Dedifferentiated amniotic fluid mesenchymal stem cell (primary cell): ENCODE measurements around the gene WTAP.
A peak's percentile ranks its signal among the peaks of the same experiment; 100 is the strongest.
"Not testable (repeated sequence)": the region's sequence is repeated elsewhere in the genome, so short reads cannot be mapped to it uniquely, and the experiment has no call there.

Source experiments
- DNase-seq: peaks from one replicate; pipeline ENCODE4 v3.0.0-alpha.2; 2016; ENCODE audit errors: extremely low spot score

Gene WTAP

DNA sequence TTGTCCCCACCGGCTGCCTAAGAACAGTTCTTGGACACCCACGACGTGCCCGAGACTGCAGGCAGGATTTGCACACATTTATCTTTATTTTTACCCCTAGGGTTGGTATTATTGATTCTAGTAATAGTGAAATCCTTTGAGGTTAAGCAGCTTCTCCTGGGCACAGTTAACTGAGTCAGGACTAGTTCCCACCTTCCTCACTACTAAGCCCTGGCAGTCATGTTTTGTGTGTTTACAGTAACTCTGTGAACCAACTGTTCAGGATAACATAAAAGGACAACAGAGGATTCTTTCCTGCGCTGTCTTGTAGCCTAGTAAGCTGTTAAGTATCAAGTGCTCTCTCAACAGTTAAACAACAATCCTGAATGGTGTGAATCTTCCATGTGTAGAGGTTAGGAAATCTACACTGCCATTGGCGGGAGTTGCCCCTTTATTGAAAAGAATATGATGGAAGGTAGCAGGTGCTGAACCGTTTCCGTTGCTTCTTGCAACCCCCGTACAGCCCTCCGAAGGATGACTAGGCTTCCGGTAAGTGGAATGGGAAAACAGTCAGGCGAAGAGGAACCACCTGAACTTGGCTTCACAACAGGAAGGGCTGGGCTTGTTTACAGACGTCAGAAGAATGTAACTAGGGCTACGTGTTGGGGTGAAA lies 33.3 kb upstream of the WTAP start:
- peak; percentile 5 for DNase-seq

- DNase-seq = peak; percentile 12
Observed at GRCh38 chr6:159695984-159696383, 31.3 kb upstream of the WTAP start.

DNA sequence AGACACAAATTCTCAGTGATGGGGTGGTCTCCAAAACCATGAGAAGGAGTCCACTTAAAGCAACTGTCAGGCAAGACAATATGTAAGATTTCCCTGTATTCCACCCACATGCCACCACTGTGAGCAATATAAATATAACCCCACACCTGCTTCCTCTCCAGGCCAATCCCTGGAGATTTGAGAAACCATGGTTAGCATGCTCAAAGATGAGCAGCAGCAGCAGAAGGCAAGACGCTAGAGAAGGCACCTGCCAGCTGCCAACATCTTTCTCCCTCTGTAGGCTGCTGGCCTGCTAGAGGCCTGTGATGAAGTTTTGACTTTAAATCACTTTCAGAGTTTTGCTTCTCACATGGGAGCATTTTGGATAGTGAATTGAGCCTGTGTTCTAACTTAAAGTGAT lies 26.3 kb upstream of the WTAP start:
- DNase-seq = no peak

DNA sequence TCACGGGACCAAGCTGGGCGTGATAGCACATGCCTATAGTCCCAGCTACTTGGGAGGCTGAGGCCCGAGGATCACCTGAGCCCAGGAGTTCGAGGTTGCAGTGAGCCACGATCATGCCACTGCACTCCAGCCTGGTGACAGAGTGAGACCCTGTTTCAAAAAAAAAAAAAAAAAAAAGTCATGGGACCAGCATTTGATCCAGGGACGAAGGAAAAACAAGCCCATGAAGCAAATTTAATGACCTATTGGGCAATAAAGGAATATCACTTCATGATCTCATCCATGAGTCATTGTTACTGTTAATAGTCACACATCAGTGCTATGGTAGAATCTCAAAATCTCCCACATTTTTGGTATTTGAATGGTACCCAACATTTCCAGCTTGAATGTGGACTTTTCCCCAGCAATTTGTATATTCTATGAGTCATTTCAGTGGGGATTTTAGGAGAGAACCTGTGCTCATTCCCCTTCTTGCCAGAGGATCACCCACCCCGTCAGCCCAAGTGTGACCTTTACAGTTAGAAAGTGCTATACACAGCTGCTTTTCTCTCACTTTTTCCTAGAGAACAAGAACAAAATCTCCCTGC lies 25.8 kb upstream of the WTAP start:
- DNase-seq = peak; percentile 77

DNA sequence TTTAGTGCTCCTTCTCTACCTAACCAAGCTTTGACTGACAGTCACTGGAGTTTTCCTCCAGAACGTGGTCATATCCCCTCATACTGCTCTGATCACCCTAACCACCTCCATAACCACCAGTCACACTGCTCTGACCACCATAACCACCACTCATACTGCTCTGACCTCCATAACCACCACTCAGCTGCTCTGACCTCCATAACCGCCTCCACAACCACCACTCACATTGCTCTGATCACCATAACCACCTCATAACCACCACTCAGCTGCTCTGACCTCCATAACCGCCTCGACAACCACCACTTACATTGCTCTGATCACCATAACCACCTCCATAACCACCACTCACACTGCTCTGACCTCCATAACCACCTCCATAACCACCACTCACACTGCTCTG lies 16.7 kb upstream of the WTAP start:
- DNase-seq = not testable (repeated sequence)

DNA sequence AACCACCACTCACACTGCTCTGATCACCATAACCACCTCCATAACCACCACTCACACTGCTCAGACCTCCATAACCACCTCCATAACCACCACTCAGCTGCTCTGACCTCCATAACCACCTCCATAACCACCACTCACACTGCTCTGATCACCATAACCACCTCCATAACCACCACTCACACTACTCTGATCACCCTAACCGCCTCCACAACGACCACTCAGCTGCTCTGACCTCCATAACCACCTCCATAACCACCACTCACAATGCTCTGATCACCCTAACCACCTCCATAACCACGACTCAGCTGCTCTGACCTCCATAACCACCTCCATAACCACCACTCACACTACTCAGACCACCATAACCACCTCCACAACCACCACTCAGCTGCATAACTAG lies 14.9 kb upstream of the WTAP start:
- not testable (repeated sequence) for DNase-seq

DNA sequence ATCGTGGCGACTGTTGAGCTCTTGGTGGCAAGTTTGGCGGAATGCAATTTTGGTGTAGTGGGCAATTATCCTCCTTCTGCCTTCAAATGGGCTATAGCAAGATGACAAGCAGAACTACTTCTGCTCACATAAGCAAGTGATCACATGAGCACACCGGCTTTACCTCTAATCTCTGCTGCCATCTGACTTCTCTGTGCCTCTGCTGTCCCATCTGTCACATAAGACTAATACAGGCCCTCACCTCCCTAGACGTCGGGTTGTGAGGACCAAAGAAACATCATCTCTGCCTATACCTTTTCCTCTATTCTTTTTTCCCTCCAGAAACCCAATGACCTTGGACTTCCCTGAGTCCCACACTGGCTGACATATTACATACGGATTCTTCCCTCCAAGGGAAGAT lies 13.3 kb upstream of the WTAP start:
- DNase-seq = no peak

GRCh38 chr6:159714404-159714803 lies 12.9 kb upstream of the WTAP start:
- DNase-seq = no peak

GRCh38 chr6:159715166-159715565 lies 12.1 kb upstream of the WTAP start:
- no peak for DNase-seq

DNA sequence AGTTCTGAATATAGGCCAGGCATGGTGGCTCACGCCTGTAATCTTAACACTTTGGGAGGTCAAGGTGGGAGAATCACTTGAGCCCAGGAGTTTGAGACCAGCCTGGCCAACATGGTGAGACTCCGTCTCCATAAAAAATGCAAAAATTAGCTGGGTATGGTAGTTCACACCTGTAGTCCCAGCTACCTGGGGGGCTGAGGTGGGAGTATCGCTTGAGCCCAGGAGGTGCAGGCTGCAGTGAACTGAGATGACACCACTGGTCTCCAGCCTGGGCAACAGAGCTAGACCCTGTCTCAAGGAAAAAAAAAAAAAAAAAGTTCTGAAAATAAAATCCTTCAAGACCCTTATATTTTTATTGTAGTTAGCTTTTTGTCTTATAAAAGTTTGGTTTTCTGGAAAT lies 11.7 kb upstream of the WTAP start:
- no peak for DNase-seq

GRCh38 chr6:159716247-159717096 lies 10.8 kb upstream of the WTAP start:
- DNase-seq = peak; percentile 97

DNA sequence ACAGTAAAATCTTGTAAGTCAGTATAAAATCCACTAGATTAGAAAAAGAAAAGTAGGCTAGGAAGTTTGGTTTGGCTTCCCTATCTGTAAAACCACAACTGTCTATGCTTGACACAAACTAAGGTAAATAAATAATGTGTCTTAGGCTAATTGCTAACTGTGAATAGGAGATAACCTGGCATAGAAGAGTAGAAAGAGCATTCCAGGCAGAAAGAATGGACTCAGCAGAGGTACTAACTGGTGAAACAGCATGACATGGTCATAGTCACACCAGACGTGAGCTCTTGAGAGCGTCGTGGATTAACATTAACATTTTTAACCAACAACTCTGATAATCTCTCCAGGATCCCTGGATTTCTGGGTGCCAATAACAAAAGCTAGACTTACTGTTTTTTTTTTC lies 8.7 kb upstream of the WTAP start:
- no peak for DNase-seq

- no peak for DNase-seq
Observed at GRCh38 chr6:159719287-159719686, 8.0 kb upstream of the WTAP start.

GRCh38 chr6:159720708-159721107 lies 6.6 kb upstream of the WTAP start:
- DNase-seq = no peak

- DNase-seq = not testable (repeated sequence)
Observed at GRCh38 chr6:159721981-159722380, 5.3 kb upstream of the WTAP start.

GRCh38 chr6:159722655-159723054 lies 4.7 kb upstream of the WTAP start:
- no peak for DNase-seq

GRCh38 chr6:159723259-159723658 lies 4.0 kb upstream of the WTAP start:
- DNase-seq = no peak

DNA sequence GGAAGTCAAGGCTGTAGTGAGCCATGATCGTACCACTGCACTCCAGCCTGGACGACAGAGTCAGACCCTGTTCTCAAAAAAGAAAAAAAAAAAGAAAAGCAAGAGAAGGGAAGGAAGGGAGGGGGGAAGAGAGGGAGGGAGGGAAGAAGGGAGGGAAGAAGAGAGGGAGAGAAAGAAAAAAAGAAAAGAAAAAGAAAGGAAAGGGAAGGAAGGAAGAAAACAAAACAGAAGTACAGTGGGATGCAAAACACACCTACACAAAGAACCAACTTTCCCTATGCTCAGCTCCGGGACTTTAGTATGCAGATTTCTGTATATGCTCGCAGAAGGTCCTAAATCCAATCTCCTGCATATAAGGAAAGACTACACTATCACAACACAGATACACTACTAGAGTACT lies 2.5 kb upstream of the WTAP start:
- DNase-seq = no peak

DNA sequence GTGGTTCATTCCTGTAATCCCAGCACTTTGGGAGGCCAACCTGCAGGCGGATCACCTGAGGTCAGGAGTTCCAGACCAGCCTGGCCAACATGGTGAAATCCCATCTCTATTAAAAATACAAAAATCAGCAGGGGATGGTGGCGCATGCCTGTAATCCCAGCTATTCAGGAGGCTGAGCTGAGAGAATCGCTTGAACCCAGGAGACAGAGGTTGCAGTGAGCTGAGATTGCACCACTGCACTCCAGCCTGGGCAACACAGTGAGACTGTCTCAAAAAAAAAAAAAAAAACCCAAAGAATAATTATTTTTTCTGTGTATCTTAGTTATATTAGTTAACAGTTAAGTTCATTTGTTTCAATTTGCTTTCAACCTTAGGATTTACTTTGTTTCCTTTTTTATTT lies 2.1 kb upstream of the WTAP start:
- DNase-seq = not testable (repeated sequence)

DNA sequence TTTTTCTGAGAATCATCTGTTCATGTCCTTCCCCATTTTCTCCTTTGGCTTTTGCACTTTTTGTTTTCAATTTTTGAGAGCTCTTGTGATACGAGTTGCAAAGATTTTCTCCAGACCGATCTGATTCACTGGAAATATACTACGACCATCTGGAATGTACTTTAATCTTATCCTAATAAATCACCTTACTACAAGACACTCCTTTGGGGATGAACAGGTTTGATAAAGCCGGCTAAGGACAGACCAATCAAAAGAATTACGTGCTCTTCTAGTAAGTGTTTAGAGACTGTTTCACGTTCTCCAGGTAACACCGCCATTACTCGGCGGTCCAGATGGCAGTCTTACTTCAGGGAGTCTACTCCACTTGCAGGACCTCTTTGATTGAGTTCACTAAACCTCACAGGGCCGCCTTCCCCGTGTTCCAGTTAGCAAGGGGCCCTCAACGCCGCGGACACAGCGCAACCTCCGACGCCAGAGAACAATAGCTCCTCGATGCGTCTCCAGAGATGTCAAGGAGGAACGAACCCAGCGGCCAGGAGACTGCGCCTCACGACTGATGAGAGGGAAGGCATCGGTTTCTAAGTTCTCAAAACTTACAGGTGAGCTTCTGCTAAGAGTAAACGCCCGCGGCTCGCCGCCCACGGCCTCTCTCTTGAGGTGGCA lies 920 bp upstream of the WTAP start:
- DNase-seq = no peak

DNA sequence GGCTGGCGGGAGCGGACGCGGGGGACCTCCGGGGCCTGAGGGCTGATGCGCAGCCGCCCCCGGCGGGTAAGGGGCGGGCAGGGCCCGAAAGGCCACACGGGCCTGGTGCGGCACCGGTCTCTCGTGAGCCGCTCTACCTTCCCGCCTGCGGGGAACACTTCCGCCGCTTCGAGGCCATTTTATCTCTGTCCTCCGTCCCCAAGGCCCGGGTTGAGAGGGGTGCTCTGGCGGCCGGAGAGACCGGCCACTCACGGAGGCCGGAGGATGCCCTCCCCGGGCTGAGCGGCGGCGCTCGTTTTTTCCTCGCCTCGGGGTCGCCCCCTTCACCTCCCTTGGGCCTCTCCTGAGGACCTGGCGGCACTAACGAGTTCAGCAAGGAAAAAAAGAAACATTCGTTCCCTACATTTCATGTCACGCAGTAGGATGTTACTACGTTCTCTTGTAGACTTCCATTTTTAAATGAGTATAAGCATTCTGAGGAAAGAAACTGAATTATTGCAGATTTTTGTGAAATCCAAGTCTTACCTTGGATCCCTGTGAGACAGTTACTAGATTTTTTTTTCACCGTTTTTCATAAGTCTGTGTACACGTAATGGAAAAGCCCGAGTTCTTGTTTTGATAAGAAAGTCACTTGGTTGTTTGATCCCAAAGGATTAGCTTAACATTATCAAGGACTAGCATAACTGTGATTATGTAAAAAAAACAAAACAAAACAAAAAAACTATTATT lies 575 bp downstream of the WTAP start:
- peak; percentile 29 for DNase-seq

- DNase-seq = no peak
Observed at GRCh38 chr6:159728531-159728964, 1.2 kb downstream of the WTAP start.
